ENCODE results near the gene HPN.
A peak's percentile ranks its signal among the peaks of the same experiment; 100 is the strongest.

The HPN gene

DNA sequence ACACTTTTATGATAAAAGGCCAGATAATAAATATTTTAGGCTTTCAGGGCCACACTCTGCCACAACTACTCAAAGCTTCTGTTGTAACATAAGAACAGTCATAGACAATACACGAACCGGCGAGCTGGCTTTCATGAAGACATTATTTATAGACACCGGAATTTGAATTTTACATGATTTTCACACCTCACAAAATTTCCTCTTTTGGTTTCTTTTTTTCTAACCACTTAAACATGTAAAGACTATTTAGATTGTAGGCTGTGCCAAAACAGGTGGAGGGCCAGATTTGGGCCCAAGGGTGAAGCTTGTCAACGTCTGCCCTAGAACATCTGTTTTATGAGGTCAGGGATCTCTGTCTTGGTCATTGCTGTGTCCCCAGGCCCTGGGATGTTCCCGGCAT is 44.4 kb downstream of the HPN start:
- WGBS, 2 donors (ENCODE audit: extremely low coverage in 2 of 2, insufficient read length in 2 of 2, insufficient replicate concordance in 1 of 2) = no CpG with 5 or more reads among the region's 6 CpGs
- Histone ChIP-seq H4K8ac (ENCODE audit: low read depth, low read length) (no peak overlapping the region), H3K36me3 (replicated peaks in 1 of 2; ENCODE audit: control insufficient read depth in 2 of 2, insufficient read depth in 2 of 2, low read length in 2 of 2) (no peaks in the 10 kb centered on the region), H3K18ac (ENCODE audit: low read length) (no peak overlapping the region), H3K9me3 (replicated peaks in 1 of 2; ENCODE audit: control insufficient read depth in 2 of 2, insufficient read depth in 1 of 2, low read depth in 1 of 2, low read length in 2 of 2) (no peaks in the 10 kb centered on the region), H2AFZ (ENCODE audit: low read length) (no peak overlapping the region), H3K27me3 (ENCODE audit: control insufficient read depth in 3 of 3, insufficient read depth in 3 of 3, low read depth in 1 of 3, low read length in 3 of 3) (peaks cover 0 to 16% (median 5%) of the 10 kb centered on the region in 3 experiments), H2BK120ac (ENCODE audit: low read depth, low read length) (no peak overlapping the region), H2BK5ac (ENCODE audit: low read length) (no peak overlapping the region), H2BK15ac (ENCODE audit: low read length) (no peak overlapping the region), H2BK12ac (ENCODE audit: low read length) (no peak overlapping the region), H3K23ac (ENCODE audit: low read depth, low read length, poor library complexity) (no peak overlapping the region), H3K79me1 (ENCODE audit: low read depth, low read length) (no peaks in the 10 kb centered on the region), H3K4me2 (ENCODE audit: insufficient read depth, low read length, poor library complexity, severe bottlenecking) (no peak overlapping the region), H3K9ac (ENCODE audit: low read depth, low read length, poor library complexity) (no peak overlapping the region), H2AK5ac (ENCODE audit: low read depth, low read length) (no peak overlapping the region), H3K4me3 (ENCODE audit: low read length in 2 of 2) (no peak overlapping the region), H3K14ac (ENCODE audit: low read length) (no peak overlapping the region), H3K27ac (replicated peaks; ENCODE audit: low read length) (no peak overlapping the region), H4K91ac (ENCODE audit: low read depth, low read length, poor library complexity) (no peak overlapping the region), H3K4me1 (ENCODE audit: control insufficient read depth in 2 of 2, insufficient read depth in 1 of 2, low read depth in 1 of 2, low read length in 2 of 2) (peaks cover 0 to 3% of the 10 kb centered on the region in 2 donors), H3K4ac (ENCODE audit: low read length) (no peak overlapping the region)
- DNase-seq (ENCODE audit: low spot score) = no peak

DNA sequence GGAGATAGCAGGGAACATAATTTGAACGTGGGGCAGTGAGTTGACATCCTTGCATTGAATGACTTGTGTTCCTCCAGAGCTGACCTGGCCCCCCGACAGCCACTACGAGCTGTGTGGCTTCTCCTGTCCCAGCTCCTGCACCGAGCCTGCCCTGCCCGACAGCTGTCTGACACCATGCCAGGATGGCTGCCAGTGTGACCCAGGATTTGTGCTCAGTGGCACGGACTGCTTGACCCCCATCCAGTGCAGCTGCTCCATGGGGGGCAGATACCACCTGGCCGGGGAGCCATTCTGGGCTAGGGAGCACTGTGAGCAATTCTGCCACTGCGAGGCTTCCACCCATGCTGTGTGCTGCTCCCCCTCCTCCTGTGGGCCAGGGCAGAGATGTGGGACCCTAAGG is 44.9 kb downstream of the HPN start:
- Histone ChIP-seq H2AK5ac (ENCODE audit: low read depth, low read length) (peak overlapping the region; percentile 16), H3K4me3 (ENCODE audit: low read length in 2 of 2) (no peak overlapping the region), H4K8ac (ENCODE audit: low read depth, low read length) (no peak overlapping the region), H3K9ac (ENCODE audit: low read depth, low read length, poor library complexity) (peak overlapping the region; percentile 51), H2BK12ac (ENCODE audit: low read length) (no peak overlapping the region), H3K14ac (ENCODE audit: low read length) (no peak overlapping the region), H2AFZ (ENCODE audit: low read length) (no peak overlapping the region), H3K36me3 (replicated peaks in 1 of 2; ENCODE audit: control insufficient read depth in 2 of 2, insufficient read depth in 2 of 2, low read length in 2 of 2) (no peaks in the 10 kb centered on the region), H3K79me1 (ENCODE audit: low read depth, low read length) (no peaks in the 10 kb centered on the region), H3K27ac (replicated peaks; ENCODE audit: low read length) (no peak overlapping the region), H3K27me3 (ENCODE audit: control insufficient read depth in 3 of 3, insufficient read depth in 3 of 3, low read depth in 1 of 3, low read length in 3 of 3) (peaks cover 0 to 16% (median 6%) of the 10 kb centered on the region in 3 experiments), H2BK120ac (ENCODE audit: low read depth, low read length) (no peak overlapping the region), H3K4me1 (ENCODE audit: control insufficient read depth in 2 of 2, insufficient read depth in 1 of 2, low read depth in 1 of 2, low read length in 2 of 2) (peaks cover 0 to 3% of the 10 kb centered on the region in 2 donors), H2BK5ac (ENCODE audit: low read length) (no peak overlapping the region), H3K9me3 (replicated peaks in 1 of 2; ENCODE audit: control insufficient read depth in 2 of 2, insufficient read depth in 1 of 2, low read depth in 1 of 2, low read length in 2 of 2) (no peaks in the 10 kb centered on the region), H2BK15ac (ENCODE audit: low read length) (no peak overlapping the region), H4K91ac (ENCODE audit: low read depth, low read length, poor library complexity) (no peak overlapping the region), H3K4ac (ENCODE audit: low read length) (no peak overlapping the region), H3K4me2 (ENCODE audit: insufficient read depth, low read length, poor library complexity, severe bottlenecking) (no peak overlapping the region), H3K18ac (ENCODE audit: low read length) (peak overlapping the region; percentile 7), H3K23ac (ENCODE audit: low read depth, low read length, poor library complexity) (peak overlapping the region; percentile 70)
- DNase-seq (ENCODE audit: low spot score) = no peak
- no CpG with 5 or more reads among the region's 8 CpGs for WGBS, 2 donors (ENCODE audit: extremely low coverage in 2 of 2, insufficient read length in 2 of 2, insufficient replicate concordance in 1 of 2)

DNA sequence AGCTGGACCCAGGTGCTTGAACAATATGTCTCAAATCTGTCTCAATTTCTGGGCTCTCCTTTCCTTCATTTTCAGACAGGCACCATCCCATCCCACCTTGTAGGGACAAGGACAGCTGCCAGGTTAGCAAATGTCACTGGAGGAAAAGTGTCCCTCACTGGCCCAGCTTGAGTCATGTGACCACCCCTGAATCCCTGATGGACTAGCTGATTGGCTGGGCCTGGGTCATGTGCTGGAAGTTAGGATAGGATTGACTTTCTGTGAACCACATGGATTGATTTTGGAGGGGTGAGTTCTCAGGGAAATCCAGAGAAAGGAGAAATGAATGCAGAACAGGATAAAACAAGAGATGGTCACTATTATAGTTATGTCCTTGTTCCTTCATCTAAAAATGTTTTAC is 45.9 kb downstream of the HPN start:
- Histone ChIP-seq H4K8ac (ENCODE audit: low read depth, low read length) (no peak overlapping the region), H3K9ac (ENCODE audit: low read depth, low read length, poor library complexity) (no peak overlapping the region), H3K18ac (ENCODE audit: low read length) (no peak overlapping the region), H2BK15ac (ENCODE audit: low read length) (no peak overlapping the region), H3K36me3 (replicated peaks in 1 of 2; ENCODE audit: control insufficient read depth in 2 of 2, insufficient read depth in 2 of 2, low read length in 2 of 2) (no peaks in the 10 kb centered on the region), H2BK120ac (ENCODE audit: low read depth, low read length) (no peak overlapping the region), H3K14ac (ENCODE audit: low read length) (no peak overlapping the region), H3K9me3 (replicated peaks in 1 of 2; ENCODE audit: control insufficient read depth in 2 of 2, insufficient read depth in 1 of 2, low read depth in 1 of 2, low read length in 2 of 2) (no peaks in the 10 kb centered on the region), H4K91ac (ENCODE audit: low read depth, low read length, poor library complexity) (no peak overlapping the region), H3K23ac (ENCODE audit: low read depth, low read length, poor library complexity) (no peak overlapping the region), H2AFZ (ENCODE audit: low read length) (no peak overlapping the region), H3K27ac (replicated peaks; ENCODE audit: low read length) (no peak overlapping the region), H3K4me1 (ENCODE audit: control insufficient read depth in 2 of 2, insufficient read depth in 1 of 2, low read depth in 1 of 2, low read length in 2 of 2) (peaks cover 0 to 3% of the 10 kb centered on the region in 2 donors), H2BK5ac (ENCODE audit: low read length) (no peak overlapping the region), H3K27me3 (ENCODE audit: control insufficient read depth in 3 of 3, insufficient read depth in 3 of 3, low read depth in 1 of 3, low read length in 3 of 3) (peaks cover 0 to 16% (median 6%) of the 10 kb centered on the region in 3 experiments), H2BK12ac (ENCODE audit: low read length) (no peak overlapping the region), H2AK5ac (ENCODE audit: low read depth, low read length) (no peak overlapping the region), H3K4ac (ENCODE audit: low read length) (no peak overlapping the region), H3K4me2 (ENCODE audit: insufficient read depth, low read length, poor library complexity, severe bottlenecking) (no peak overlapping the region), H3K79me1 (ENCODE audit: low read depth, low read length) (no peaks in the 10 kb centered on the region), H3K4me3 (ENCODE audit: low read length in 2 of 2) (no peak overlapping the region)
- no peak for DNase-seq (ENCODE audit: low spot score)

DNA sequence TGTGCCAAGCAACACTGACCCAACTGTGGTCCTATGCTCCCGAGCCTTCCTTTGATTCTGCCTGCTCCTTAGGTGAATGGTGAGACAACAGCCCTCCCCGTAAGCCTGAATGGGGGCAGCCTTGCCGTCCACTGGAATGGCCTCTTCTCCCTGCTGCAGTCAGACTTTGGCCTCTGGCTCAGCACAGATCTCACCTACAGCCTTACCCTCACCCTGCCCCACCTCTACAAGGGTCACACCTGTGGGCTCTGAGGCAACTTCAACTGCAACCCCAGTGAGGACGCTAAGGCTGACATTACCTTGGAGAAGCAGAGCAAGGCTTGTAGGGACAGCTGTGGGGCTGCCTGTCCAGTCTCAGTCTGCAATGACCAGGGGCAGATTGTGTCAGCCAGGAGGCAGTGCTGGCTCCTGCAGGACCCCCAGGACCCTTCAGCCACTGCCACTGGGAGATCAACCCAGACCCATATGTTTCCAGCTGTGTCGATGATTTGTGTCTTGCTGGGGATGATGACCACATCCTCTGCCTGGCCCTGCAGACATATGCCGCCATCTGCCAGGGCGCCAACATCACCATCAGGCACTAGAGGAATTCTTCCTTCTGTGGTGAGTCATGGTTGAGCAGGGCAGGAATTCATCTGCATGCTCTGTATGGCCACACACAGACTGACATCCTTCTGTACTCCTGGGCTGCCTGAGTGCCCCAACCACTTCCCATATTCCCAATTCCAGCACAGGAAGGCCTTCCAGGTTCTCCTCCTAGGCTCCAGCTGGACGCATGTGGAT is 46.8 kb downstream of the HPN start:
- Histone ChIP-seq H4K8ac (ENCODE audit: low read depth, low read length) (no peak overlapping the region), H2BK15ac (ENCODE audit: low read length) (no peak overlapping the region), H2AFZ (ENCODE audit: low read length) (no peak overlapping the region), H2AK5ac (ENCODE audit: low read depth, low read length) (peak overlapping the region; percentile 51), H2BK12ac (ENCODE audit: low read length) (no peak overlapping the region), H4K91ac (ENCODE audit: low read depth, low read length, poor library complexity) (no peak overlapping the region), H3K4ac (ENCODE audit: low read length) (no peak overlapping the region), H3K4me1 (ENCODE audit: control insufficient read depth in 2 of 2, insufficient read depth in 1 of 2, low read depth in 1 of 2, low read length in 2 of 2) (peaks cover 0 to 3% of the 10 kb centered on the region in 2 donors), H3K23ac (ENCODE audit: low read depth, low read length, poor library complexity) (peak overlapping the region; percentile 76), H3K9me3 (replicated peaks in 1 of 2; ENCODE audit: control insufficient read depth in 2 of 2, insufficient read depth in 1 of 2, low read depth in 1 of 2, low read length in 2 of 2) (no peaks in the 10 kb centered on the region), H3K4me2 (ENCODE audit: insufficient read depth, low read length, poor library complexity, severe bottlenecking) (no peak overlapping the region), H2BK120ac (ENCODE audit: low read depth, low read length) (no peak overlapping the region), H2BK5ac (ENCODE audit: low read length) (no peak overlapping the region), H3K4me3 (ENCODE audit: low read length in 2 of 2) (no peak overlapping the region), H3K79me1 (ENCODE audit: low read depth, low read length) (no peaks in the 10 kb centered on the region), H3K27ac (replicated peaks; ENCODE audit: low read length) (no peak overlapping the region), H3K9ac (ENCODE audit: low read depth, low read length, poor library complexity) (no peak overlapping the region), H3K36me3 (replicated peaks in 1 of 2; ENCODE audit: control insufficient read depth in 2 of 2, insufficient read depth in 2 of 2, low read length in 2 of 2) (no peaks in the 10 kb centered on the region), H3K27me3 (ENCODE audit: control insufficient read depth in 3 of 3, insufficient read depth in 3 of 3, low read depth in 1 of 3, low read length in 3 of 3) (peaks cover 0 to 16% (median 6%) of the 10 kb centered on the region in 3 experiments), H3K14ac (ENCODE audit: low read length) (no peak overlapping the region), H3K18ac (ENCODE audit: low read length) (peak overlapping the region; percentile 6)
- no CpG with 5 or more reads among the region's 8 CpGs for WGBS, 2 donors (ENCODE audit: extremely low coverage in 2 of 2, insufficient read length in 2 of 2, insufficient replicate concordance in 1 of 2)
- no peak for DNase-seq (ENCODE audit: low spot score)
